ENCODE results near the gene LURAP1L. TPM values are rescaled to one million over a fixed set of nuclear protein-coding genes. Genes with fewer than 3 reads are reported as not detected.

Gene LURAP1L
- total RNA-seq, 1 donor: 38.0 TPM

DNA sequence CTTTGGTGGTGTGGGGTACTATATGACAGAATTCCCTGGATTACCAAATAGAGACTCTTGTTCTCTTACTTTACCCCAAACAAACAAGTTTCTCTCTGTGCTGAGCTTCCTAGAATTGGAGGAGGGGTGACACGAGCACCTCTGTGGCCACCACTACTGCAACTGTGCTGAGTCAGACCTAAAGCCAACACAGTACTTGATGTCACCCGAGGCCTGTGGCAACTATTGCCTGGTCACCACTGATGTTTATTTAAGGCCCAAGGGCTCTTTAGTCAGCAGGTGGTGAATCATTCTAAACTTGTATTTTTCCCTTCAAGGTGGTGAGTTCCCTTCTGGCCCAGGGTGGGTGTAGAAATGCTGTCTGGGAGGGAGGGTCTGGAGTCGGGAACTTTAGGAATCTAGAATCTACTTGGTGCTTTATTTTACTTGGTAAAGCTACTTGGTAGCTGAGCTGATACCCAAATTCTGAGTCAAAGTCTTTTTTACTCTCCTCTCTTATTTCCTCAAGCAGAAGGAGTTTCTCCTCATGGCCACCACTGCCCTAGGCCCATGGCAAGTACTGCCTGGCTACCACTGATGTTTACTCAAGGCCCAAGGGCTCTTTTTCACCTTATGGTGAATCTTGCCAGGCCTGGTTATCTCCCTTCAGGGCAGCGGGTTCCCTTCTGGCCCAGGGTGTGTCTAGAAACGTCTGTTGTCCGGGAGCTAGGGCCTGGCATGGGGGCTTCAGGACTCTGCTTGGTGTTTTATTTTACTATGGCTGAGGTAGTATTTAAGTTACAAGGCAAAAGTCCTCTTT, 9.8 kb downstream of the LURAP1L start:
- no peak for TF ChIP-seq CTCF (IDR thresholded peaks at IDR 0.05; ENCODE audit: insufficient read depth, low read depth, low read length)
- DNase-seq (ENCODE audit: low read depth): peak; percentile 95
- peak overlapping the region; percentile 18 for H3K4me3 ChIP-seq (ENCODE audit: low read depth, low read length)

- peak overlapping the region; percentile 1 for H3K4me3 ChIP-seq (ENCODE audit: low read depth, low read length)
- TF ChIP-seq CTCF (IDR thresholded peaks at IDR 0.05; ENCODE audit: insufficient read depth, low read depth, low read length): no peak
- peak; percentile 87 for DNase-seq (ENCODE audit: low read depth)
Measured at GRCh38 chr9:12785260-12785770, 10.5 kb downstream of the LURAP1L start.

GRCh38 chr9:12785941-12786340, 11.1 kb downstream of the LURAP1L start:
- no peak for DNase-seq (ENCODE audit: low read depth)
- no peak for TF ChIP-seq CTCF (IDR thresholded peaks at IDR 0.05; ENCODE audit: insufficient read depth, low read depth, low read length)
- H3K4me3 ChIP-seq (ENCODE audit: low read depth, low read length): no peak overlapping the region

GRCh38 chr9:12790001-12790400, 15.2 kb downstream of the LURAP1L start:
- TF ChIP-seq CTCF (IDR thresholded peaks at IDR 0.05; ENCODE audit: insufficient read depth, low read depth, low read length): no peak
- no peak for DNase-seq (ENCODE audit: low read depth)
- no peak overlapping the region for H3K4me3 ChIP-seq (ENCODE audit: low read depth, low read length)

DNA sequence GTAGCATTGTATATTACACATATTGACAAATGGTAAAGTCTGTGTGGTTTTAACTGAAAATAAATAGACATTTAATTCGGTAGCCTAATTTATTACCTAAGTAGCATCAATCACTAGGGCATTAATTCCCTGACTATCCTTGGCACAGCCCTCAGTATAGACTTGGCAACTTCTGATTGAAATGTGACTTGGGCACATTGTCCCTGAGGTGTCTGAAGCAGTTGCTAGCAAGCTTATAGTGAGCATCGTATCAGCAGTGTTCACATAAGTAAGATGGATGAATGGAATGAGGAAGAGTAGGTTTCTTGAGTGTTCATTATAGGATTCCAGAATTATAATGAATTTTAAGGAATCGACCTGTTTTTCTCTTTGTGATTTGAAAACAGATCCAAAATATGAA, 16.1 kb downstream of the LURAP1L start:
- no peak for TF ChIP-seq CTCF (IDR thresholded peaks at IDR 0.05; ENCODE audit: insufficient read depth, low read depth, low read length)
- H3K4me3 ChIP-seq (ENCODE audit: low read depth, low read length): no peak overlapping the region
- no peak for DNase-seq (ENCODE audit: low read depth)

- peak; percentile 95 for DNase-seq (ENCODE audit: low read depth)
- no peak for TF ChIP-seq CTCF (IDR thresholded peaks at IDR 0.05; ENCODE audit: insufficient read depth, low read depth, low read length)
- H3K4me3 ChIP-seq (ENCODE audit: low read depth, low read length): no peak overlapping the region
Measured at GRCh38 chr9:12794101-12794799, 19.4 kb downstream of the LURAP1L start.
